NT2/D1 (cell line): Measurements from ENCODE around the gene TTLL7.

Experiments
- DNase-seq: peaks from one replicate; pipeline ENCODE4 v3.0.0-alpha.2; 2011; ENCODE audit warnings: low read depth, low spot score
- H3K27me3 ChIP-seq: 2 replicates; pipeline ENCODE4 v1.6.0; 2011; ENCODE audit warnings: mild to moderate bottlenecking; ENCODE audit not compliant: insufficient read length, insufficient read depth
- H3K36me3 ChIP-seq: 2 replicates; pipeline ENCODE4 v1.6.1; 2011; ENCODE audit warnings: mild to moderate bottlenecking, low read length, mixed read lengths; ENCODE audit not compliant: insufficient read depth, insufficient read length
- H3K4me1 ChIP-seq: 2 replicates; pipeline ENCODE4 v1.5.1; 2011; ENCODE audit not compliant: insufficient read depth, insufficient read length
- H3K4me3 ChIP-seq: 2 replicates; pipeline ENCODE4 v1.5.1; 2011; ENCODE audit warnings: low read depth; ENCODE audit not compliant: insufficient read length
- H3K9ac ChIP-seq: 2 replicates; pipeline ENCODE4 v1.6.0; 2011; ENCODE audit warnings: low read depth; ENCODE audit not compliant: insufficient read length
- H3K9me3 ChIP-seq: 2 replicates; pipeline ENCODE4 v1.5.1; 2011; ENCODE audit warnings: mild to moderate bottlenecking, low read length; ENCODE audit not compliant: insufficient read depth
- SUZ12 ChIP-seq: IDR thresholded peaks from 2 replicates; pipeline ENCODE4 v1.6.1; 2011; ENCODE audit not compliant: insufficient read length, insufficient read depth; ENCODE audit errors: extremely low read depth
- YY1 ChIP-seq: IDR thresholded peaks from 2 replicates; pipeline ENCODE4 v1.6.1; 2011; ENCODE audit not compliant: insufficient read length, insufficient read depth
- ZNF274 ChIP-seq: IDR thresholded peaks from 2 replicates; pipeline ENCODE4 v1.6.1; 2011; ENCODE audit warnings: mild to moderate bottlenecking, low read depth, low read length

The TTLL7 gene

GRCh38 chr1:83998498-83999315 is at the start of gene TTLL7:
TTLL7 (minus strand) TSS chr1:83999132; CDS start chr1:83952211, 46,921 bp downstream.
- H3K36me3 ChIP-seq, result no peaks in the 10 kb centered on the region
- TF ChIP-seq ZNF274, result no peak
- TF ChIP-seq YY1, result no peak
- TF ChIP-seq SUZ12, result no peak
- peak; percentile 66 for DNase-seq
- H3K4me3 ChIP-seq, result peak within 1 kb of the TSS; percentile 84
- no peaks in the 10 kb centered on the region for H3K9me3 ChIP-seq
- H3K9ac ChIP-seq, result peak within 1 kb of the TSS; percentile 92
- H3K4me1 ChIP-seq, result no peaks in the 10 kb centered on the region
- H3K27me3 ChIP-seq, result peaks cover 44% of the 10 kb centered on the region

- no peak for DNase-seq
- H3K9me3 ChIP-seq, result peaks cover 4% of the 10 kb centered on the region; the same call in 1 of the 2 replicates
- H3K4me1 ChIP-seq, result no peaks in the 10 kb centered on the region
- TF ChIP-seq ZNF274 (no peak), SUZ12 (no peak), YY1 (no peak)
- H3K27me3 ChIP-seq, result no peaks in the 10 kb centered on the region
- no peaks in the 10 kb centered on the region for H3K36me3 ChIP-seq
- no peak overlapping the region for H3K4me3 ChIP-seq
- H3K9ac ChIP-seq, result no peak overlapping the region
These were observed 43.5 kb upstream of the TTLL7 start for GRCh38 chr1:84042461-84042860.

- peak; percentile 13 for DNase-seq
- Histone ChIP-seq H3K4me1 (no peaks in the 10 kb centered on the region), H3K36me3 (no peaks in the 10 kb centered on the region), H3K9me3 (peaks cover 18% of the 10 kb centered on the region), H3K4me3 (no peak overlapping the region), H3K9ac (no peak overlapping the region), H3K27me3 (no peaks in the 10 kb centered on the region)
- TF ChIP-seq SUZ12 (no peak), ZNF274 (no peak), YY1 (no peak)
These were observed 39.1 kb upstream of the TTLL7 start for GRCh38 chr1:84037758-84038611.

GRCh38 chr1:84031802-84032327 is 32.9 kb upstream of the TTLL7 start:
- no peak overlapping the region for H3K9ac ChIP-seq
- H3K27me3 ChIP-seq, result peaks cover 5% of the 10 kb centered on the region
- DNase-seq, result no peak
- no peaks in the 10 kb centered on the region for H3K36me3 ChIP-seq
- peaks cover 22% of the 10 kb centered on the region for H3K9me3 ChIP-seq
- no peak overlapping the region for H3K4me3 ChIP-seq
- TF ChIP-seq ZNF274 (no peak), SUZ12 (no peak)
- no peaks in the 10 kb centered on the region for H3K4me1 ChIP-seq

- H3K9me3 ChIP-seq, result peaks cover 20% of the 10 kb centered on the region; the same call in 1 of the 2 replicates
- no peak overlapping the region for H3K4me3 ChIP-seq
- TF ChIP-seq ZNF274, result no peak
- TF ChIP-seq SUZ12, result no peak
- no peak for TF ChIP-seq YY1
- no peaks in the 10 kb centered on the region for H3K36me3 ChIP-seq
- peak; percentile 39 for DNase-seq
- peaks cover 14% of the 10 kb centered on the region for H3K27me3 ChIP-seq
- no peak overlapping the region for H3K9ac ChIP-seq
- H3K4me1 ChIP-seq, result no peaks in the 10 kb centered on the region
These were observed 28.4 kb upstream of the TTLL7 start for GRCh38 chr1:84027368-84027767.

GRCh38 chr1:84025966-84026365 is 27.0 kb upstream of the TTLL7 start:
- no peak overlapping the region for H3K4me3 ChIP-seq
- no peak overlapping the region for H3K9ac ChIP-seq
- H3K27me3 ChIP-seq, result peaks cover 14% of the 10 kb centered on the region
- DNase-seq, result no peak
- no peak for TF ChIP-seq ZNF274
- no peak for TF ChIP-seq YY1
- no peak for TF ChIP-seq SUZ12
- H3K36me3 ChIP-seq, result no peaks in the 10 kb centered on the region
- H3K9me3 ChIP-seq, result peaks cover 31% of the 10 kb centered on the region
- H3K4me1 ChIP-seq, result no peaks in the 10 kb centered on the region

- Histone ChIP-seq H3K36me3 (no peaks in the 10 kb centered on the region), H3K4me3 (no peak overlapping the region), H3K27me3 (peaks cover 8% of the 10 kb centered on the region), H3K9ac (no peak overlapping the region), H3K9me3 (peaks cover 20% of the 10 kb centered on the region), H3K4me1 (no peaks in the 10 kb centered on the region)
- TF ChIP-seq SUZ12 (no peak), YY1 (no peak), ZNF274 (no peak)
- no peak for DNase-seq
These were observed 22.9 kb upstream of the TTLL7 start for GRCh38 chr1:84021822-84022221.
